Measurements from ENCODE around the gene ANKRD12.
"Not testable (repeated sequence)": the region's sequence is repeated elsewhere in the genome, so short reads cannot be mapped to it uniquely, and the experiment has no call there.

- not testable (repeated sequence) for TF ChIP-seq POLR2A, CTCF (IDR thresholded peaks at IDR 0.05)
These were observed 32.9 kb downstream of the ANKRD12 start for GRCh38 chr18:9169515-9169914.
